RWPE2 (cell line): ENCODE measurements around the gene TMEM176B.

Source experiments
- ATAC-seq: fragments of 200-7000 bp; cut with Tn5 transposase; 3 replicates; pipeline ENCODE4 v1.9.1; 2021; ENCODE audit warnings: low read depth
- DNase-seq: peaks from one replicate; pipeline ENCODE4 v3.0.0-alpha.2; 2020; ENCODE audit warnings: low spot score
- H3K27ac ChIP-seq: fragments of 450-650 bp; 2 replicates; pipeline ENCODE4 v1.5.1; 2017; ENCODE audit warnings: mild to moderate bottlenecking; ENCODE audit not compliant: poor library complexity, severe bottlenecking
- H3K27me3 ChIP-seq: fragments of 250-450 bp; sonication (Bioruptor Pico); 2 replicates; pipeline ENCODE4 v1.5.1; 2021; ENCODE audit warnings: mild to moderate bottlenecking, moderate library complexity; ENCODE audit not compliant: insufficient read depth, poor library complexity, severe bottlenecking
- H3K36me3 ChIP-seq: fragments of 250-450 bp; sonication (Bioruptor Pico); 2 replicates; pipeline ENCODE4 v1.5.1; 2020; ENCODE audit warnings: low read depth, mild to moderate bottlenecking, moderate library complexity
- H3K4me1 ChIP-seq: fragments of 250-450 bp; sonication (Bioruptor Pico); 2 replicates; pipeline ENCODE4 v1.5.1; 2021; ENCODE audit warnings: mild to moderate bottlenecking, moderate library complexity; ENCODE audit not compliant: insufficient read depth, poor library complexity, severe bottlenecking
- H3K4me3 ChIP-seq: fragments of 250-450 bp; sonication (Bioruptor Pico); 2 replicates; pipeline ENCODE4 v1.5.1; 2021; ENCODE audit warnings: mild to moderate bottlenecking, moderate library complexity; ENCODE audit not compliant: severe bottlenecking
- H3K9me3 ChIP-seq: fragments of 250-450 bp; sonication (Bioruptor Pico); 2 replicates; pipeline ENCODE4 v1.5.1; 2021; ENCODE audit warnings: mild to moderate bottlenecking, moderate library complexity; ENCODE audit not compliant: severe bottlenecking
- CTCF ChIP-seq: fragments of 450-650 bp; IDR thresholded peaks from one replicate; pipeline ENCODE4 v1.5.1; 2017; ENCODE audit warnings: mild to moderate bottlenecking, moderate library complexity; ENCODE audit not compliant: poor library complexity, severe bottlenecking

TMEM176B gene

GRCh38 chr7:150742286-150742968 lies 57.7 kb downstream of the TMEM176B start:
- no peak overlapping the region for H3K27ac ChIP-seq
- H3K4me1 ChIP-seq, result peaks cover 13% of the 10 kb centered on the region
- no peaks in the 10 kb centered on the region for H3K27me3 ChIP-seq
- ATAC-seq, result no peak
- no peak overlapping the region for H3K4me3 ChIP-seq
- H3K36me3 ChIP-seq, result no peaks in the 10 kb centered on the region
- TF ChIP-seq CTCF, result no peak
- peaks cover 4% of the 10 kb centered on the region for H3K9me3 ChIP-seq
- no peak for DNase-seq
